Endothelial cell of umbilical vein (primary cell): ENCODE results near the gene VRTN. TPM values are rescaled to one million over a fixed set of nuclear protein-coding genes. Genes with fewer than 3 reads are reported as not detected.

Source experiments
- BruUV-seq: library from RNA; stranded (reverse); fragments of 400-500 nt; replicated peaks from 2 replicates; lab custom pipeline; 2021; lab: Mats Ljungman, UMichigan
- CTCF ChIA-PET: fragments of 300-600, 350-600 bp; sonication (Branson Sonifier 250); formaldehyde crosslinking; loops from one replicate; lab custom pipeline; 2021; ENCODE audit warnings: antibody characterized with exemption, inconsistent platforms; lab: Charles Lee
- POLR2A ChIA-PET: fragments of 300-600, 350-600 bp; sonication (Branson Sonifier 250); formaldehyde crosslinking; loops from one replicate; lab custom pipeline; 2021; ENCODE audit warnings: antibody characterized with exemption, inconsistent platforms; lab: Charles Lee
- DNase-seq: peaks from one replicate; pipeline ENCODE4 v3.0.0-alpha.2; 2011; ENCODE audit warnings: low read depth, low spot score
- FAIRE-seq: peaks from 2 replicates; lab custom pipeline; 2011; peaks lifted over from hg19 to GRCh38; lab: Jason Lieb, UNC
- H2AFZ ChIP-seq: 2 replicates; pipeline ENCODE4 v1.6.0; 2012; ENCODE audit warnings: low read depth, low read length, control low read depth, inconsistent platforms
- H3K27ac ChIP-seq: 2 replicates; pipeline ENCODE4 v1.5.1; 2011; ENCODE audit warnings: low read depth, mild to moderate bottlenecking, control low read depth, low read length, moderate library complexity; ENCODE audit not compliant: insufficient read depth
- H3K27me3 ChIP-seq, 2 experiments: 2 replicates each; pipeline versions ENCODE4 v1.6.0 to v1.6.1; 2011; ENCODE audit warnings: low read length in 2 of 2, mixed read lengths in 1 of 2; ENCODE audit not compliant: control insufficient read depth in 2 of 2, insufficient read depth in 2 of 2
- H3K36me3 ChIP-seq, 2 experiments: 2 replicates in 1 of 2; 3 replicates in 1 of 2; pipeline ENCODE4 v1.5.1; 2011; ENCODE audit warnings: low read length in 2 of 2, mild to moderate bottlenecking in 1 of 2, moderate library complexity in 1 of 2; ENCODE audit not compliant: control insufficient read depth in 2 of 2, insufficient read depth in 2 of 2; ENCODE audit errors: extremely low read depth in 1 of 2
- H3K4me1 ChIP-seq: 3 replicates; pipeline ENCODE4 v1.5.1; 2011; ENCODE audit warnings: mild to moderate bottlenecking, low read length; ENCODE audit not compliant: control insufficient read depth, insufficient read depth; ENCODE audit errors: extremely low read depth
- H3K4me2 ChIP-seq: 2 replicates; pipeline ENCODE4 v1.6.1; 2011; ENCODE audit warnings: low read length, control low read depth, mixed read lengths; ENCODE audit not compliant: insufficient read depth
- H3K4me3 ChIP-seq, 3 experiments: fragments of 200-600 bp in 1 of 3; sonication (generic), shearing (Covaris generic) in 1 of 3; replicated peaks in 1 of 3; 2 replicates each; pipeline ENCODE4 v1.5.1; 2011 to 2016; ENCODE audit warnings: control low read depth in 3 of 3, low read length in 3 of 3, mild to moderate bottlenecking in 2 of 3, inconsistent platforms in 1 of 3, low read depth in 1 of 3, moderate library complexity in 1 of 3; ENCODE audit not compliant: insufficient read depth in 1 of 3
- H3K79me2 ChIP-seq: 2 replicates; pipeline ENCODE4 v1.6.0; 2012; ENCODE audit warnings: low read length, inconsistent platforms; ENCODE audit not compliant: control insufficient read depth, insufficient read depth
- H3K9ac ChIP-seq: replicated peaks from 2 replicates; pipeline ENCODE3; 2011; ENCODE audit warnings: low read length, control low read depth; ENCODE audit not compliant: insufficient read depth; ENCODE audit errors: extremely low read depth
- H3K9me1 ChIP-seq: replicated peaks from 3 replicates; pipeline ENCODE4 v1.6.0; 2011; ENCODE audit warnings: mild to moderate bottlenecking, low read length; ENCODE audit not compliant: control insufficient read depth, insufficient read depth; ENCODE audit errors: extremely low read depth
- H3K9me3 ChIP-seq: replicated peaks from 2 replicates; pipeline ENCODE4 v1.5.1; 2012; ENCODE audit warnings: low read length, inconsistent platforms; ENCODE audit not compliant: control insufficient read depth, insufficient read depth
- H4K20me1 ChIP-seq: replicated peaks from 2 replicates; pipeline ENCODE3; 2011; ENCODE audit warnings: mild to moderate bottlenecking, low read length; ENCODE audit not compliant: control insufficient read depth, insufficient read depth; ENCODE audit errors: extremely low read depth
- CTCF ChIP-seq, 2 donors: IDR thresholded peaks; 1 replicate in 1 of 2; 2 replicates in 1 of 2; pipeline ENCODE4 v1.5.1; 2011; ENCODE audit warnings: low read length in 2 of 2, mild to moderate bottlenecking in 2 of 2, moderate library complexity in 2 of 2, control low read depth in 1 of 2, inconsistent platforms in 1 of 2, low read depth in 1 of 2; ENCODE audit not compliant: insufficient read depth in 1 of 2; ENCODE audit errors: extremely low read depth in 1 of 2
- EZH2 ChIP-seq: IDR thresholded peaks from 2 replicates; pipeline ENCODE4 v1.6.1; 2012; ENCODE audit warnings: borderline replicate concordance, low read depth, mild to moderate bottlenecking, moderate library complexity, low read length, inconsistent platforms; ENCODE audit not compliant: severe bottlenecking
- FOS ChIP-seq: IDR thresholded peaks from 2 replicates; pipeline ENCODE4 v1.6.1; 2011; ENCODE audit warnings: mild to moderate bottlenecking, low read length, moderate library complexity, borderline replicate concordance; ENCODE audit not compliant: insufficient read depth
- GATA2 ChIP-seq: IDR thresholded peaks from 2 replicates; pipeline ENCODE4 v1.7.0; 2011; ENCODE audit warnings: low read depth, mild to moderate bottlenecking, moderate library complexity, mixed read lengths, low read length; ENCODE audit not compliant: insufficient read length, insufficient read depth
- JUN ChIP-seq: IDR thresholded peaks from 2 replicates; pipeline ENCODE4 v1.6.1; 2011; ENCODE audit warnings: borderline replicate concordance, low read depth; ENCODE audit not compliant: insufficient read length, insufficient read depth
- MAX ChIP-seq: IDR thresholded peaks from 2 replicates; pipeline ENCODE4 v1.6.1; 2011; ENCODE audit not compliant: insufficient read depth, insufficient read length
- MYC ChIP-seq: IDR thresholded peaks from one replicate; pipeline ENCODE4 v1.6.1; 2011; ENCODE audit warnings: mild to moderate bottlenecking, low read depth, low read length
- POLR2A ChIP-seq: IDR thresholded peaks from 2 replicates; pipeline ENCODE4 v1.6.1; 2012; ENCODE audit warnings: low read depth, mild to moderate bottlenecking, control low read depth, low read length
- POLR2AphosphoS5 ChIP-seq: IDR thresholded peaks from 2 replicates; pipeline ENCODE4 v1.6.1; 2012; ENCODE audit warnings: low read depth, mild to moderate bottlenecking, control low read depth, low read length, moderate library complexity; ENCODE audit not compliant: insufficient read depth
- dilution Hi-C: fragments of 300-500 bp; cut with MboI; formaldehyde crosslinking; loops from one replicate; pipeline ENCODE4 v1.15.0; 2019; ENCODE audit warnings: low sequenced_read_pairs; ENCODE audit not compliant: extremely low pct_ligation_motif_present
- intact Hi-C: fragments of 100-400 bp; cut with micrococcal nuclease; formaldehyde crosslinking; loops from one replicate; pipeline ENCODE4 v1.10.0; 2022
- polyA plus RNA-seq, 4 experiments: library from polyadenylated mRNA; depleted of rRNA in 3 of 4; stranded (reverse) in 3 of 4; unstranded in 1 of 4; fragments of >200 nt; gene quantifications; 2 replicates each; pipeline versions ENCODE4 v1.2.1 to v1.2.3, GENCODE V29; 2011 to 2012; ENCODE audit warnings: missing spikeins in 1 of 4
- total RNA-seq: library from RNA; stranded (reverse); gene quantifications from 2 replicates; pipeline ENCODE4 v1.2.3, GENCODE V29; 2021

The VRTN gene
- total and polyA plus RNA-seq, 2 donors (not counting 3 experiments of a cell fraction or from before 2014, with no cell fraction given), result 0.03 TPM; not detected in 1

- Histone ChIP-seq H3K4me2 (no peak overlapping the region), H3K27me3 (peaks cover 0 to 3% of the 10 kb centered on the region in 2 experiments), H3K4me1 (no peaks in the 10 kb centered on the region), H2AFZ (no peak overlapping the region), H3K4me3 (no peak overlapping the region), H3K79me2 (no peaks in the 10 kb centered on the region), H4K20me1 (no peaks in the 10 kb centered on the region), H3K9ac (no peak overlapping the region), H3K36me3 (no peaks in the 10 kb centered on the region), H3K27ac (no peak overlapping the region), H3K9me1 (no peaks in the 10 kb centered on the region), H3K9me3 (no peaks in the 10 kb centered on the region)
- dilution Hi-C loops, result no loop called here
- CTCF ChIA-PET, result no interaction called here
- POLR2A ChIA-PET, result no interaction called here
- BruUV-seq, result no TSS peak
- DNase-seq, result no peak
- intact Hi-C loops, result no loop called here
- TF ChIP-seq EZH2 (no peak), POLR2AphosphoS5 (no peak), MYC (no peak), GATA2 (no peak), MAX (no peak), JUN (no peak), CTCF (IDR thresholded peaks at IDR 0.05; ENCODE audit: extremely low read depth in 1 of 2, insufficient read depth in 1 of 2, low read depth in 1 of 2, low read length in 2 of 2) (no peak), POLR2A (no peak), FOS (no peak)
- no peak for FAIRE-seq
Measured at GRCh38 chr14:74394549-74394948, 46.3 kb downstream of the VRTN start.
